ENCODE results near the gene NOTO.
A peak's percentile ranks its signal among the peaks of the same experiment; 100 is the strongest.

NOTO gene

GRCh38 chr2:73176881-73177644 is 25.3 kb upstream of the NOTO start:
- ChIA-PET CTCF (interaction anchor here (0.5 to 7.4 kb wide), 60 partner anchors 9 to 1636 kb away, joined by 3 to 75 read pairs (median 4); partner anchors contain the start of gene SPR), POLR2A (interaction anchor here (0.5 to 1.4 kb wide), 8 partner anchors 20 to 284 kb away, joined by 3 to 6 read pairs (median 4); partner anchors contain the start of gene CCT7)
- H3K9me3 ChIP-seq (ENCODE audit: control insufficient read depth, insufficient read depth, low read depth, low read length) = no peaks in the 10 kb centered on the region
- peak overlapping the region; percentile 26 for H3K4me3 ChIP-seq (ENCODE audit: low read depth, low read length)
- peaks cover 3% of the 10 kb centered on the region; the same call in 1 of the 2 replicates for H3K4me1 ChIP-seq (ENCODE audit: control insufficient read depth, insufficient read depth, low read length)
- no peak overlapping the region for H3K27ac ChIP-seq (ENCODE audit: extremely low read depth, low read depth, low read length)
- no peaks in the 10 kb centered on the region for H3K36me3 ChIP-seq (ENCODE audit: control insufficient read depth in 2 of 2, insufficient read depth in 1 of 2, low read length in 2 of 2)
- TF ChIP-seq BCL11B (tag by site-specific recombination; IDR thresholded peaks at IDR 0.05; ENCODE audit: low read depth) (no peak), AEBP2 (tag by site-specific recombination; IDR thresholded peaks at IDR 0.05; ENCODE audit: borderline replicate concordance) (no peak), ZNF639 (tag by site-specific recombination; IDR thresholded peaks at IDR 0.05) (peak; percentile 75), ZNF518A (tag by site-specific recombination; conservative IDR thresholded peaks at IDR 0.05; ENCODE audit: low read depth) (no peak), INSM2 (tag by site-specific recombination; IDR thresholded peaks at IDR 0.05) (peak; percentile 22; the same call in 1 of the 2 replicates), ZNF2 (tag by site-specific recombination; IDR thresholded peaks at IDR 0.05) (peak; percentile 72; the same call in 1 of the 2 replicates), ZNF366 (tag by site-specific recombination; conservative IDR thresholded peaks at IDR 0.05) (peak; percentile 61), PRDM10 (tag by site-specific recombination; IDR thresholded peaks at IDR 0.05) (peak; percentile 42), ZNF561 (tag by site-specific recombination; IDR thresholded peaks at IDR 0.05; ENCODE audit: borderline replicate concordance) (0 out of 2 replicates have a peak, but pooled peaks have one; percentile 49), ZNF629 (tag by site-specific recombination; IDR thresholded peaks at IDR 0.05) (0 out of 2 replicates have a peak, but pooled peaks have one; percentile 49), ZNF174 (tag by site-specific recombination; IDR thresholded peaks at IDR 0.05) (no peak), ZNF138 (tag by site-specific recombination; IDR thresholded peaks at IDR 0.05; ENCODE audit: borderline replicate concordance) (no peak), ZNF302 (tag by site-specific recombination; IDR thresholded peaks at IDR 0.05; ENCODE audit: low read depth) (no peak), ZSCAN16 (tag by site-specific recombination; IDR thresholded peaks at IDR 0.05) (no peak), WT1 (tag by site-specific recombination; IDR thresholded peaks at IDR 0.05) (peak; percentile 47; the same call in 1 of the 2 replicates), ZNF394 (tag by site-specific recombination; IDR thresholded peaks at IDR 0.05; ENCODE audit: borderline replicate concordance) (peak; percentile 53; the same call in 1 of the 2 replicates), PBX3 (CRISPR knock-in tag; IDR thresholded peaks at IDR 0.05) (peak; percentile 75), ZSCAN23 (tag by site-specific recombination; IDR thresholded peaks at IDR 0.05) (0 out of 2 replicates have a peak, but pooled peaks have one; percentile 35), ZNF600 (tag by site-specific recombination; IDR thresholded peaks at IDR 0.05) (peak; percentile 71), ZNF580 (tag by site-specific recombination; IDR thresholded peaks at IDR 0.05) (peak; percentile 43; the same call in 1 of the 2 replicates)

All from HEK293 (cell line).